Posterior vena cava (tissue), 2 donors: Measurements from ENCODE around the gene SCT. TPM values are rescaled to one million over a fixed set of nuclear protein-coding genes. Genes with fewer than 3 reads are reported as not detected.
A peak's percentile ranks its signal among the peaks of the same experiment; 100 is the strongest.

Experiments used
- DNase-seq: peaks from one replicate; pipeline ENCODE4 v3.0.0-alpha.2; 2020; ENCODE audit warnings: low spot score
- intact Hi-C, 2 donors: fragments of 100-400 bp; cut with DNase I; formaldehyde crosslinking; loops; one replicate each; pipeline versions ENCODE4 v1.14.1 to v1.14.2; 2022 to 2023
- total RNA-seq, 2 donors: library from RNA; stranded (reverse); fragmentation: NEBNext Ultra II Directional; extraction: Animal tissue kit (Norgen Biotek cat#: 25700); gene quantifications; one replicate each; pipeline ENCODE4 v1.2.1, GENCODE V29; 2021
- donor health status: DM: yes; HTN: yes; CAD: no.
- donor health status: DM: yes; HTN: yes; CAD: no.

Gene SCT
- total RNA-seq, 2 donors from 2014 or later, result not detected

DNA sequence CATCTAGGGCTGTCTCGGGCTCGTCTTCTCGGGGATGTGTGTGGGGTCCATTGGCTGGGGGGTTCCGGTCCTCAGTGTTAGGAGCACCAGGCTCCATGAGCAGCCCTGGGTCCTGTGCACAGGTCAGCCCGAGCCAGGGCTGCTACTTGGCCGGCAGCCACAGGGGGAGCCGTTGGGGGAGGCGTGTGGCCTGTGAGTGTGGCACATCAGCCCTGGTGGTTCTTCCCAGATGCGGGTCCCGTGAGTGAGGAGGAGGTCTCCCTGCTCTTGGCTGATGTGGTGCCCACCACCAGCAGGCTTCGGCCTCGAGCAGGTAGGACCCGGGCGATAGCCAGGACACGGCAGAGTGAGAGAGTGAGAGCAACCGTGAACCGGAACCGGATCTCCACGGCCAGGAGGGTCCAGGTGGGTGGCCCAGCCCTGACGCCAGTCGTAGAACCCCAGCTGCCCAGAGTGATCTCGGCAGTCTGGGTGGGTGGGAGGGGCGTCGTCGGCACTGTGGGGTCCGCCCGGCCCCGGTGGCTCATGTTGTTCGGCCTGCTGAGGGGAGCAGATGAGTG lies 29.7 kb downstream of the SCT start:
- intact Hi-C loops, result no loop called here
- no peak for DNase-seq

DNA sequence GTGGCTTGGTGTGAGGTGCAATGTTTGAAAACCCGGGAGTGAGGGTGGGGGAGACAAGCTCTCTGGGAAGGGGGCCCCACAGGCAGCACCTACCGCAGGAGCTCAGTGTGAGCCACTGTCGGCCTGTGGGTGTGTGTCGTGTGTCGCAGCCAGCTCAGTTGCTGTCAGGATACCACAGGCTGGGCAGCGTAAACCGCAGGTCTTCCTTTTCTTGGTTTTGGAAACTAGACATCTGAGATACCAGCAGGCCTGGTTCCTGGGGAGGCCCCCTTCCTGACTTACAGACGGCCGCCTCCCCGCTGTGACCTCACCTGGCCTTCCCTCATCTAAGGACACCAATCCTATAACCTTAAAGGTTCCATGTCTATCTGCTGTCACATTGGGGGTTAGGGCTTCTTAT lies 30.6 kb downstream of the SCT start:
- DNase-seq, result no peak
- intact Hi-C loops, result no loop called here

DNA sequence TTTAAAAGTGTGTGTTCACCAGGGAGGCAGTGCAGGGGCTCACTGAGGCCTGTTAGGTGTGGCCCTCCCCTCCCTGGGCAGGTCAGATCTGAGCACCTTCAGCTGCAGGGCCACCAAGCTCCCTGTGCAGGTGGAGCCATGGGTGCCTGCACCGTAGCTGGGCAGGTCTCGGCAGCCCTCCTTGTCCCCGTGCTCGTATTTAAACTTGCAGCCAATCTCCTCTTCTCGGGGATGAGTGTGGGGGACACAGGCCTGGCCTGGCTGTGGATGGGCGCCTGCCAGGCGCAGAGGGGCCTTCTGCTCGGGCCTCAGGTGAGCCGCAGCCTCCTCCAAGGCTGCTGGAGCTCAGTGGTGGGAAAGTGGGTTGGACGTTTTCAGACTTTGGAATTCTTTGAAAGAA lies 31.6 kb downstream of the SCT start:
- intact Hi-C loops, result no loop called here
- no peak for DNase-seq

DNA sequence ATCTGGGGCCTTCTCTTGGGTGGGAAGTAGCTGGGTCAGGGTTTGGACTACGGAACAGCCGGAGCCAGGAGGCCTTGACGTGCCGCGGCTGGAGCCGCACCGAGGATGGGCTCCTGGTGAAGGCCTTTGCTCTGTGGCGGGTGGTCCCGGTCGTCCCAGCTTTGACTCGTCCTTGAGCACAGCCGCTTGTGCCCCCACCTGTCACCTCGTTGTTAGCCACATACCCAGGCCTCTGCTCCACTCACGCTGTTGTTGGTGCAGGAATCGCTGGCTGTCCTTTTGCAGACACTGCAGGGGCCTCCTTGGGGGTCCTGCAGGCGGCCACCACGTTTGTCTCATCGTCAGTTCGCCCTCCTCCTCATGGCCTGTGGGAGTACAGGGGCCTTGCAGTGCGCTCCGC lies 33.6 kb downstream of the SCT start:
- no peak for DNase-seq
- intact Hi-C loops, result no loop called here

DNA sequence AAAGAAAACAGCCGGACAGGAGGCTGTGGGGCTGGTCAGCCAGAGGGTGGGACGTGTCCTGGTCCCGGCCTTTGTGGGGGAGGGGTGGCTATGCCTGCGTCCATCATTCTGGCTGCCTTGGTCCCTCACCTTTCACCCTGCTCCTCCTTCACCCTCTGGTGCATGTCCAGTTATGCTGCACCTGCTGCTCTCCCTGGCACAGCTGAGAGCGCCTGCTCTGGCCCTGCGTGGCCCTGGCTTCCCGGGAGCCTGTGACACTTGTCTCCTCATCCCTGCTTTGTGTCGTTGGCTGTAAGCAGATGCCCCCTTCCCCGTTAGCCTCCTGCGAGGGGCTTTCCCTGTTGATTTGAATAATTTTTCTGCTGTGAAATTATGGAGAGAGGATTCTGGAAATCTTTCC lies 34.1 kb downstream of the SCT start:
- intact Hi-C loops, result no loop called here

DNA sequence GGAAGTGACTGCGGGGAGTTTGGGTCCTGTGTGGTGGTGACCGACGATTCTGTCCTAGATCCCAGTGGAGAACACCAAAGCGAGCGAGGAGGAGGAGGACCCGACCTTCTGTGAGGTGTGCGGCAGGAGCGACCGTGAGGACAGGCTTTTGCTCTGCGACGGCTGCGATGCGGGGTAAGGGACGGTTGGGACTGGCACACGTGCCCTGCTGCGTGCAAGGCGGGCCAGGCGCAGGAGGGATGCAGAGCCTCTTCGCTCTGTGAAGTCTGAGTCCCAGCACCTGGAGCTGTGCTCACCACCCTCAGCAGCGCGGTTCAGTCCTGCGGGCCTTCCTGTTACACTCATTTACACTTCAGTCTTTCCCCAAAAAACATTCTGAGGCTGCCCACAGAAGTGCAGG lies 34.5 kb downstream of the SCT start:
- no peak for DNase-seq
- intact Hi-C loops, result no loop called here

More for the DNA sequence above, 34.1 kb downstream of the SCT start:
- no peak for DNase-seq

DNA sequence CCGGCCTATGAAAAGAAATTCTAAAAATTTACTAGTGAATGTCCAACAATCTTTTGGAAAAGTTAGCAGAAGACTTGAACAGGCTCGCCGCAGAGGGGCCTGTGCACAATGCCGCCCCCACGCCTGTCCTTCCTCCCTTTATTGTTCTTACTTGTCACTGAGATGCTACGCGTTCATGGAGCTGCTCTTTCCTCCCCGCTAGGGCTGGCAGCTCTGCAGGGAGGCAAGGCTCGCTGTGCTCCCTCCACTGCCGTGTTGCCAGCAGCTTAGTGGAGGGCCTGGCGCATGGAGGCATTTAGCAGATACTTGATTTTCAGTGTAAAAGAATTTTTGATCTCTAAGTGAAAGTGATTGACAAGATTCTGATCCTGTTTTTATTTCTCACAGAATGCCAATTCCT lies 36.0 kb downstream of the SCT start:
- DNase-seq, result no peak
- intact Hi-C loops, result no loop called here

DNA sequence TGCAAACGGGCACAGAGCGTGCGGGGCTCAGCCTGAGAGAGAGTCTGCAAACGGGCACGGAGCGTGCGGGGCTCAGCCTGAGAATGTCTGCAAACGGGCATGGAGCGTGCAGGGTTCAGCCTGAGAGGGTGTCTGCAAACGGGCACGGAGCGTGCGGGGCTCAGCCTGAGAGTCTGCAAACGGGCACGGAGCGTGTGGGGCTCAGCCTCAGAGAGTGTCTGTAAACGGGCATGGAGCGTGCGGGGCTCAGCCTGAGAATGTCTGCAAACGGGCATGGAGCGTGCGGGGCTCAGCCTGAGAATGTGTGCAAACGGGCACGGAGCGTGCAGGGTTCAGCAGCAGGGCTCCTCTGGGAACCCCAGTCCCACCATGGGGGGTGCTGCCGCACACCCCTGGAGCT lies 37.2 kb downstream of the SCT start:
- intact Hi-C loops, result no loop called here
- no peak for DNase-seq

DNA sequence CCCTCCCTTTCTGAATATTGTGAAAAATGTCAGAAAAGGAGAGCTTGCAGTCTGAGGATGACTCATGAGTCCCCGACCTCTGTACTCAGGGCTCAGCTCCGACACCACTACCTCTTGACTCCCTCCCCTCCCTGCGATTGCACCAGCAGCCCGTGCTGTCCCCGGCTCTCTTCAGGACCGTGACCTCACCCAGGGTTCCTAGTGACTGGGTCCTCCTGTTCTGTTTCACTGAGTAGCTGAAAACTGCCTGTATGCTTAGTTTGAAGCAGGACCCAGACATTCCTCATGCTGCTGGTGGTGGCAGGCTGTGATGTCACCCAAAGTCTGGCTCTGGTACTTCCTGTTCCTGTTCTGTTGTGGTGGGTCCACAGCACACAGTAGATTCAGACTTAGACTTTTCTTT lies 39.0 kb downstream of the SCT start:
- peak; percentile 88 for DNase-seq

DNA sequence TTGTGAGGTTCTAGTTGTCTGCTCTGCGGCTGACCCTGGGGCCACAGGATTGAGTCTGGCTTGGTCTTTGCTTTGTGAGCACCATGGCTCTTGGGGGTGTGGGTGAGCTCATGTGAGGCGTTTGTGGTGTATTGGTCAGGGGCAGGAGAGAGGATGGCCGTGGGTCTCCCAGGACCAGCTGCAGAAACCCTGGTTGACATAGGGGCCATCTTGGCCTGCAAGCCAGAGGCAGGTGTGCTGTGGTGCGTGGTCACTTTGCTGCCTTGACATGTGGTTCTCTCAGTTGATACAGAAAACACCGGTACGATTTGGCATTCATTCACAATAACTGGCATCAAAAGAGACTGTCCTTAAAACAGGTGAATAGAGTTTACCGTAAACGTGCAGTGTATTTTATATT lies 39.4 kb downstream of the SCT start:
- no peak for DNase-seq
- intact Hi-C loops, result no loop called here

More for the DNA sequence above, 39.0 kb downstream of the SCT start:
- intact Hi-C loops, result no loop called here

DNA sequence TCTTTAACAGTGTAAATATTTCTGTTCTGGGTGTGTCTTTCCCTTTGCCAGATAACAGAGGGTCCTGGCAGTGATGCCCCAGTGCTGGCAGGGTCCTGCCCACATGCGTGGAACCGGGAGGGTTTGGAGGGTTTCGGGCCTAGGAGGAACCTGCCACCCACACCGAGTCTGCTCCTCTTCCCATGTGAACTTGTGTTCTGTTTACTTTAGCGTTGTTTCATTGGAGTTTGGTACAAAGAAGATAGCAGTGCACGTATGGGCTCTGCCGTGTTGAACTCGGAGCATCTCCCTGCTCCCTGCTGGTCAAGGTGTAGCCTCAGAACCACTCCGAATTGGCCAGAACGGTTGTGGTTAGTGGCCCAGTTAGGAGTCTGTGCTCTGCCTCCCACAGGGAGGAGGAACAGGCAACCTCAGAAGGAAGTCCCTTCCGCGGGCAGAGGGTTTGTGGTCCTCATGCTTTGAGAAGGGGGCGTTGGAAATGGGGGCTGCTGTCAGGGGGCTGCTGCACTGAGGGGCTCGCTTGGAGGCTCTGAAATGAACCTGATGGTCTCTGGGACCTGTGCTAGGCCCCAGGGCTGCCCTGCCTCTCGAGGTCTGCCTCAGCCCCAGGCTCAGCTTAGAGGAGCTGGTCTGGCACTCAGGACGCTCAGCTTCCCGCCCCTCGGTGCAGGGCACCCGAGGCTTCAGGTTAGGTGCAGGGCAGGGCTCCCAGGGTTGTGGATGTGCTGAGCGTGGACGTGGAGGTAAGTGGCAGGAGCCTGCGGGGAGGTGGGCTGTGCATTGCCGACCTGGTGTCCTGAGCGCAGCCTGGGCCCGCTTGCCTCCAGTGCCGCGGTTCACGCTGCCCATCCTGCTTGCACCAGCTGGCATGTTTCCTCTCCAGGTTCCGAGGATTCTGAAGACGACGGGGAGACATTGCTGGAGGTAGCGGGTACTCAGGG lies 40.3 kb downstream of the SCT start:
- intact Hi-C loops, result no loop called here
- no peak for DNase-seq

DNA sequence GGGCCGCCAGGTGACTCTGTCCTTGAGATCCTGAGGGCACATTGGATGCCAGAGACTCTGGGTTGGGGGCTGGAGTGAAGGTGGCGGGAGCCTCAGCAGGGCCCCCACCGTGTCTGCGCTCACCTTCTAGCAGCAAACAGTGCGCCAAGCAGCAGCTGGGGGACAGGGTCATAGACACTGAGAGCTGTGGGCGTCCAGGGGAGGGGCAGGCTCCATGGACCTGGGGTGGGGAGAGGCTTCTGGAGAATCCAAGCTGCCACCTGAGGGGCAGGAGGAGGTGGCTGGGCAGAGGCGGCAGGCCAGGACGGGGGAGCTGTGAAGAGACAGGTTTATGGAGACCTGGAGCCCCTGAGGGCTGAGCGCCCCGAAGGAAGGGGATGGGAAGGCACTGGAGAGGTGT lies 42.7 kb downstream of the SCT start:
- intact Hi-C loops, result no loop called here
- no peak for DNase-seq

DNA sequence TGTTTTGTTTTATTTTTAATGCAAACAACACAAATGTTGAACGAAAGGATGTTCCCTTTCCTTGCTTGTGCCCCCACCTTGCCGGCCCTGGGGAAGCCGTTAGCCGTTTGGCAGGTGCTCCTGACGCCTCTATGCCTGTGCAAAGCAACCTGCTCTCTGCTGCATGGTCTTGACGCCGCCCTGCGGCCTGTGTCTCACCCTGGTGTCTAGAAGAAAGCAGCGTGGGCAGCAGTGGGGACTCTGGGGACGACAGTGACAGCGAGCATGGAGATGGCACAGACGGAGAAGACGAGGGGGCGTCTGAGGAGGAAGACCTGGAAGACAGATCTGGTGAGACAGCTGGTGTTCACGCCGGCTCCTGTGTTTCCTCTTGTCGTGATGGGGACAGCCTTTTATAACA lies 45.2 kb downstream of the SCT start:
- intact Hi-C loops, result no loop called here
- no peak for DNase-seq

DNA sequence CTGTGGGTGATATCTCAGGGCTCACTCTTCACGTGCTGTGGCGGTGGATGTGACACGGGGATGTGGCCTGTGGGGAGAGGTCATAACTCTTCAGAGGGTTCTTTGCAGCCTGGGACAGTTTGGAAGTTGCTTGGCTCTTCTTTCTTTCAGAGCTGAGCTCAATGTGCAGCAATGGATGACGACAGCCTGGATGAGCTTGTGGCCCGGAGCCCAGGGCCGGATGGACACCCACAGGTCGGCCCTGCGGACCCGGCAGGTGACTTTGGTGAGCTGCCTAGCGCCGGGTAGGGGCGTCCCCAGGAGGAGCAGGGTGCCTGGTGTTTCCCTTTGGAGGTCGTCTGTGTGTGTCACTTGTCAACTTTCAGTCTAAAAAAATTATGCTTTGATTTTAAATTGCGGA lies 45.6 kb downstream of the SCT start:
- no peak for DNase-seq
- intact Hi-C loops, result no loop called here

DNA sequence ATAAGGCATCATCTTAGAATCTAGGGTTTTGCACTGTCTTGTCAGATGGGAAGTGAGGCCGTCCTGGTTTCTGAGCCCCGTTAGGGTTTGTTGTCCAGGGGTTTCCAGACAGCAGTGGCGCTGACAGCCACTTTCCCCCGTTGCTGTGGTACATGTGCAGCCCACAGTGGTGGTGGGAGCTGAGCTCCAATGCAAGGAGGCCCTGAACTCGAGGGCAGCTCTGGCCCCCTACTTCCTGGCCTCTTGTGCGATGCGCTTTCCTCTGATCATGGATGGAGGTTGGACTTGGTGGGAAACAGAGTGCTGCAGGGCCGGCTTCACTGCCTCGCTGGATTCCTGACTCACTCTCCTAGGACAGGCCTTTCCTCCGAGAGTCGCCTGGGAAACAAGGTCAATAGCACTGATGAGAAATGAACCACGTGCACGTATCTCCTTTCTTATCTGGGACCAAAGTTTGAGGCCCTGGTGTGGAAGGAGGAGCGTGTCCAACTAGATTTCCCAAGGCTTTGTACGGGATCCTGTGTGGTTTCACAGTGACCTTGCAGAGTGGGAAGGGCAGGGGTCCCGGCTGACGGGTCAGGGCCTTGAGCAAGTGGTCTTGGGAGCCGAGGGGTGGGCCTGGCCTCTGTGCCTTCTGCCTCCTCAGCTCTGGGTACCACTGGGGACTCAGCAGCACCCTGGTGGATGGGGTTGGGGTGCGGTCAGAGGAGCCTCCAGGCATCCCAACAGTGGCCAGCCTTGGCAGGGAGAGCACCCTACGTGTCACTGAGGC lies 47.0 kb downstream of the SCT start:
- intact Hi-C loops, result no loop called here
- DNase-seq, result no peak

DNA sequence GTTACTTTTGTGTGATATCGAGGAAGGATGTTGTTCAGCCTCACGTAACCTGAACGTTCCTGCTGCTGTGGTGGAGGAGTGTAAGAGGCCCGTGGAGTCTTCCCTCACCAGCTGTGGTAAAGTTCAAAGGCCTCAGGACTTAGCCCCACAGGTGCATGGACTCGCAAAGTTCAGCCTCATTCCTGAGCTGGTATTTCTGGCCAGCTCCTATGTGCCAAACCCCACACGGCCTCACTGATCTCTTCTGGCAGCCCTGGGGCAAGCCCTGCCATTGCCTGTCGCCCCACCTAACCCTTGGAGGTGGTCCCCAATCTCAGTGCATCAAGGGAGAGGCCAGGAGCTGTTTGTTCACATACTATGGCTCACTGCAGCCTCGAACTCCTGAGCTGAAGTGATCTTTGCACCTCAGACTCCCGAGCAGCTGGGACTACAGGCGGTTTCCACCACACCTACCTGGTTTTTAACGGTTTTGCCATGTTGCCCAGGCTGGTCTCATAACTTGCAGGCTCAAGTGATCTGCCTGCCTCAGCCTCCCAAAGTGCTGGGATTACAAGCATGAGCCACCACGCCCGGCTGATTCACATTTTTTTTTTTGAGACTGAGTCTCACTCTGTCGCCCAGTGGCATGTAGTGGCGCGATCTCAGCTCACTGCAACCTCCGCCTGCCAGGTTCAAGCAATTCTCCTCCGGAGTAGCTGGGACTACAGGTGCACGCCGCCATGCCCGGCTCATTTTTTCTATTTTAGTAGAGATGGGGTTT lies 48.5 kb downstream of the SCT start:
- intact Hi-C loops, result no loop called here
- DNase-seq, result no peak

DNA sequence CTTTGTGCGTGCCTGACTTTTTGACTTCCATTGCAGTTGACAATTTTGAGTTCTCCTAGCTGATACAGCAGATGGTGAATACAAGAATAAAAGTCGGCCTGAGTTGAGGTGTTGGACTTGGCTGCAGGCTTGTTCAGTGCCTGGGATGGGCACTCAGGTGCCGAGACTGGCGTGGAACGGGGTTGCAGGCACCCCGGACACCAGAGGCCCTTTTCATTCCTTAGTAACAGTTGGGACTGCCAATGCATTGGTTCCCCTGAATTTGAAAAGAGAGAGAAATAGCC lies 49.4 kb downstream of the SCT start:
- intact Hi-C loops, result no loop called here
- no peak for DNase-seq

DNA sequence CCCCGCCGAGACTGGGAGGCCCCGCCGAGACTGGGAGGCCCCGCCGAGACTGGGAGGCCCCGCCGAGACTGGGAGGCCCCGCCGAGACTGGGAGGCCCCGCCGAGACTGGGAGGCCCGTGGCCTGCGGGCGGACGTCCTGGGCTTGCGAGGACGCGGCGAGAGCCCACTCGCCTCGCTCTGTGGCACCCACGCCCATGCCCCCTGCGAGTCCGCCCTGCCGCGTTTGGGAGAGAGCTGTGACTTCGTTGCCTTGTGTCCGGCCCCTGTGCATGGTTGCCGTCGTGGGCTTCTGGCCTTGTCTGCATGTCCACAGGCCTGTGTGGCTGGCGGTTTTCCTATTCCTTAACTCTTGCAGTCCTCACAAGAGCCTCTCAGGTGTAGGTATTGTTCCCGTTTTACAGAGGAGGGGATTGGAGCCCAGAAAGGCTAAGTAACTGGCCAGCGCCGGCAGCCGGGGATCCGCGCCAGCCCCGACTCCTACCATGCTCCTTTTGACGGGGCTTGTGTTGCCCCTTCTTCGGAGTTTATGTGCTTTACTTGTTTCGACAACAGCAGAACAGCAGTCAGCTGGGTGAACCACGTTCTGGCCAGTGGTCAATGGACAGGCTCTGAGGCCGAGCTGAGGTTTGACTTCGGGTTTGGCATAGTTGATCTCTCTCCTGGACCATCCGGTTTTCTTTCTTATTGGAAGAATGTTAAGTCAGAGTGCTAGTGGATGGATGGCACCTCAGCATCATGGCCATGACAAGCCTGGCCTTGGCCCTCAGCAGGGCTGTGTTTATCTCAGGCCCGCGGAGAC lies 50.0 kb downstream of the SCT start:
- intact Hi-C loops, result no loop called here
- DNase-seq, result no peak
